Uterus (tissue), 4 donors: ENCODE measurements around the gene RNF214. TPM values are rescaled to one million over a fixed set of nuclear protein-coding genes. Genes with fewer than 3 reads are reported as not detected.

Source experiments
- DNase-seq, 2 donors: peaks; one replicate each; pipeline ENCODE4 v3.0.0-alpha.2; 2019 to 2020
- H3K27ac ChIP-seq, 2 donors: fragments of 200-600 bp; sonication (generic); 1 replicate in 1 of 2; 2 replicates in 1 of 2; pipeline ENCODE4 v1.5.1; 2016 to 2018
- H3K27me3 ChIP-seq, 2 donors: fragments of 200-600 bp; sonication (generic); one replicate each; pipeline ENCODE4 v1.5.1; 2018 to 2019; ENCODE audit warnings: control low read depth in 1 of 2
- H3K36me3 ChIP-seq, 2 donors: fragments of 200-600 bp; sonication (generic); one replicate each; pipeline ENCODE4 v1.5.1; 2019; ENCODE audit warnings: control low read depth in 1 of 2
- H3K4me1 ChIP-seq, 2 donors: fragments of 200-600 bp; sonication (generic); one replicate each; pipeline ENCODE4 v1.5.1; 2018 to 2019; ENCODE audit warnings: control low read depth in 1 of 2
- H3K4me3 ChIP-seq, 2 donors: fragments of 200-600 bp; sonication (generic); 1 replicate in 1 of 2; 2 replicates in 1 of 2; pipeline ENCODE4 v1.5.1; 2018 to 2019; ENCODE audit warnings: mild to moderate bottlenecking in 1 of 2
- H3K9me3 ChIP-seq, 2 donors: fragments of 200-600 bp; sonication (generic); one replicate each; pipeline ENCODE4 v1.5.1; 2019; ENCODE audit warnings: control low read depth in 1 of 2
- CTCF ChIP-seq, 4 experiments: fragments of 200-600 bp in 2 of 4; fragments of 450-650 bp in 2 of 4; sonication (generic) in 2 of 4; IDR thresholded peaks; one replicate each; pipeline ENCODE4 v1.5.1; 2016 to 2019; ENCODE audit warnings: antibody characterized with exemption in 4 of 4, mild to moderate bottlenecking in 2 of 4, moderate library complexity in 1 of 4
- POLR2A ChIP-seq, 2 donors: fragments of 450-650 bp; IDR thresholded peaks; one replicate each; pipeline ENCODE4 v1.6.1; 2016; ENCODE audit warnings: antibody characterized with exemption in 2 of 2, mild to moderate bottlenecking in 1 of 2, moderate library complexity in 1 of 2
- intact Hi-C: fragments of 100-400 bp; cut with DNase I; formaldehyde crosslinking; loops from one replicate; pipeline ENCODE4 v1.15.1; 2023; ENCODE audit warnings: low total_unique reads
- total RNA-seq, 4 donors: library from RNA; depleted of rRNA in 3 of 4; stranded (reverse); fragments of >200 nt in 3 of 4; gene quantifications; one replicate each; pipeline versions ENCODE4 v1.1.0 to v1.2.4, GENCODE V29; 2014 to 2023
- donor health status: DM: yes; HTN: yes; CAD: no.

The RNF214 gene
- total RNA-seq, 4 donors from 2014 or later: 4.4 to 38.6 (median 11.4) TPM

GRCh38 chr11:117201658-117202305 lies 30.7 kb upstream of the RNF214 start:
- no peaks in the 10 kb centered on the region for H3K36me3 ChIP-seq
- H3K9me3 ChIP-seq: no peaks in the 10 kb centered on the region
- peak overlapping the region; percentile 97 to 98 for H3K27ac ChIP-seq
- peak overlapping the region; percentile 58 to 95 for H3K4me3 ChIP-seq
- H3K27me3 ChIP-seq: no peaks in the 10 kb centered on the region
- no peak for DNase-seq
- intact Hi-C loops: no loop called here
- TF ChIP-seq POLR2A (IDR thresholded peaks at IDR 0.05) (no peak), CTCF (IDR thresholded peaks at IDR 0.05) (no peak)
- H3K4me1 ChIP-seq: peaks cover 0 to 12% of the 10 kb centered on the region in 2 donors

- intact Hi-C loops: no loop called here
- no peak for TF ChIP-seq POLR2A (IDR thresholded peaks at IDR 0.05)
- no peak for TF ChIP-seq CTCF (IDR thresholded peaks at IDR 0.05)
- Histone ChIP-seq H3K9me3 (no peaks in the 10 kb centered on the region), H3K27me3 (no peaks in the 10 kb centered on the region), H3K4me1 (peaks cover 0 to 12% of the 10 kb centered on the region in 2 donors), H3K36me3 (no peaks in the 10 kb centered on the region), H3K27ac (peak overlapping the region; percentile 97 to 98), H3K4me3 (peak overlapping the region; percentile 58 to 95)
- DNase-seq: no peak
These were observed 29.9 kb upstream of the RNF214 start for GRCh38 chr11:117202386-117203068.

DNA sequence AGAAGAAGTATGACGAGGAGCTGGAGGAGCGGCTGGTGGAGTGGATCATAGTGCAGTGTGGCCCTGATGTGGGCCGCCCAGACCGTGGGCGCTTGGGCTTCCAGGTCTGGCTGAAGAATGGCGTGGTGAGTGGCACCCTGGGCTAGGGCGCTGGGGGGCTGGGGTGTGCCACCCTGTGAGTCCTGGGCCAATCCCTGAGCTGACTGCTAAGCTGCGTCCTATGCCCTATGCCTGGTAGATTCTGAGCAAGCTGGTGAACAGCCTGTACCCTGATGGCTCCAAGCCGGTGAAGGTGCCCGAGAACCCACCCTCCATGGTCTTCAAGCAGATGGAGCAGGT lies 29.4 kb upstream of the RNF214 start:
- TF ChIP-seq CTCF (IDR thresholded peaks at IDR 0.05): no peak
- no peak for TF ChIP-seq POLR2A (IDR thresholded peaks at IDR 0.05)
- no peaks in the 10 kb centered on the region for H3K9me3 ChIP-seq
- H3K36me3 ChIP-seq: no peaks in the 10 kb centered on the region
- intact Hi-C loops: no loop called here
- no peaks in the 10 kb centered on the region for H3K27me3 ChIP-seq
- peak overlapping the region; percentile 58 to 95 for H3K4me3 ChIP-seq
- DNase-seq: no peak
- peaks cover 0 to 12% of the 10 kb centered on the region in 2 donors for H3K4me1 ChIP-seq
- H3K27ac ChIP-seq: peak overlapping the region; percentile 97 to 98

DNA sequence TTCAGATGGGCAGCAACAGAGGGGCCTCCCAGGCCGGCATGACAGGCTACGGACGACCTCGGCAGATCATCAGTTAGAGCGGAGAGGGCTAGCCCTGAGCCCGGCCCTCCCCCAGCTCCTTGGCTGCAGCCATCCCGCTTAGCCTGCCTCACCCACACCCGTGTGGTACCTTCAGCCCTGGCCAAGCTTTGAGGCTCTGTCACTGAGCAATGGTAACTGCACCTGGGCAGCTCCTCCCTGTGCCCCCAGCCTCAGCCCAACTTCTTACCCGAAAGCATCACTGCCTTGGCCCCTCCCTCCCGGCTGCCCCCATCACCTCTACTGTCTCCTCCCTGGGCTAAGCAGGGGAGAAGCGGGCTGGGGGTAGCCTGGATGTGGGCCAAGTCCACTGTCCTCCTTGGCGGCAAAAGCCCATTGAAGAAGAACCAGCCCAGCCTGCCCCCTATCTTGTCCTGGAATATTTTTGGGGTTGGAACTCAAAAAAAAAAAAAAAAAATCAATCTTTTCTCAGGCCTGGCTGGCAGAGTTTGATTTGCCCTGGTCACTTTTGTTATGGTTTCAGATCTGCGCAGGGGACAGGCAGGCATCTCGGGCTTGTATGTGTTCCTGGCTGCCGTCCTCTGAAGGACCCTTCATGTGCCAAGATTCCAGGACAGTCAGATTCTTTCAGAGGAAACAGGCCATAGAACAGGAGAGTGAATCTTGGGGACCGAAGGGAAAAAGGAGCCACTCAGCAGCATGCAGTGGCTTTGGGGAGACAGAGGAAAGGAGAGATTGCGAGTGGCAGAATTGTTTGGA lies 28.0 kb upstream of the RNF214 start:
- intact Hi-C loops: no loop called here
- peak overlapping the region; percentile 97 to 98 for H3K27ac ChIP-seq
- no peaks in the 10 kb centered on the region for H3K36me3 ChIP-seq
- H3K9me3 ChIP-seq: no peaks in the 10 kb centered on the region
- H3K4me3 ChIP-seq: peak overlapping the region; percentile 58 to 95
- H3K4me1 ChIP-seq: peaks cover 0 to 12% of the 10 kb centered on the region in 2 donors
- H3K27me3 ChIP-seq: no peaks in the 10 kb centered on the region
- TF ChIP-seq POLR2A (IDR thresholded peaks at IDR 0.05) (peak in 1 of 2 donors; percentile 7), CTCF (IDR thresholded peaks at IDR 0.05) (no peak)
- peak in 1 of 2 donors; percentile 65 for DNase-seq
